Pancreas (tissue), 10 donors: ENCODE measurements around the gene SLU7. TPM values are rescaled to one million over a fixed set of nuclear protein-coding genes. Genes with fewer than 3 reads are reported as not detected.

ENCODE experiments used
- ATAC-seq, 4 donors: fragments of 200-7000 bp; cut with Tn5 transposase; one replicate each; pipeline versions ENCODE4 v1.8.0 to v1.9.1; 2020; ENCODE audit warnings: mild to moderate bottlenecking in 4 of 4, moderate library complexity in 4 of 4
- DNase-seq, 6 donors: peaks; one replicate each; pipeline ENCODE4 v3.0.0-alpha.2; 2020
- FAIRE-seq: peaks from 2 replicates; lab custom pipeline; 2012; peaks lifted over from hg19 to GRCh38; lab: Jason Lieb, UNC
- H3K27ac ChIP-seq, 4 donors: fragments of 200-600 bp; sonication (generic); 1 replicate in 3 of 4; 2 replicates in 1 of 4; pipeline versions ENCODE4 v1.5.0 to v1.8.0; 2020
- H3K27me3 ChIP-seq, 4 donors: fragments of 200-600 bp; one replicate each; pipeline ENCODE4 v1.8.0; 2021
- H3K36me3 ChIP-seq, 3 donors: fragments of 200-600 bp; sonication (generic) in 1 of 3; one replicate each; pipeline versions ENCODE4 v1.5.0 to v1.8.0; 2020 to 2021
- H3K4me1 ChIP-seq, 3 donors: fragments of 200-600 bp; one replicate each; pipeline ENCODE4 v1.8.0; 2021
- H3K4me3 ChIP-seq, 4 donors: fragments of 200-600 bp; sonication (generic) in 2 of 4; one replicate each; pipeline versions ENCODE4 v1.5.0 to v1.8.0; 2020 to 2021
- H3K9me3 ChIP-seq, 4 donors: fragments of 200-600 bp; one replicate each; pipeline ENCODE4 v1.8.0; 2021
- CTCF ChIP-seq, 4 donors: fragments of 200-600 bp; sonication (generic) in 3 of 4; IDR thresholded peaks; one replicate each; pipeline versions ENCODE4 v1.5.0 to v1.8.0; 2021; ENCODE audit warnings: antibody characterized with exemption in 4 of 4
- WGBS, 2 donors: extraction: QIAGEN DNeasy Blood & Tissue Kit; methylation state at CpG; one replicate each; pipeline ENCODE4 v1.1.7; 2013; 5-methylcytosine and 5-hydroxymethylcytosine counted together
- intact Hi-C, 3 donors: fragments of 100-400 bp; cut with DNase I; formaldehyde crosslinking; loops; one replicate each; pipeline versions ENCODE4 v1.11.1 to v1.14.2; 2022
- polyA plus RNA-seq, 2 donors: library from polyadenylated mRNA; stranded (reverse); fragments of 200-250 nt; gene quantifications; one replicate each; pipeline ENCODE4 v1.2.3, GENCODE V29; 2013
- total RNA-seq, 6 donors: library from RNA; stranded (reverse); fragmentation: NEBNext Ultra II Directional in 4 of 6; extraction: Animal tissue kit (Norgen Biotek cat#: 25700) in 4 of 6; gene quantifications; one replicate each; pipeline versions ENCODE4 v1.2.1 to v1.2.4, GENCODE V29; 2021 to 2023
- donor health status: healthy with polysubstance abuse.
- donor health status: DM: no; HTN: no; CAD: no; lungs with moderate emphysema.
- donor health status: DM: no; HTN: no; CAD: no.
- donor health status: control.
- donor health status: control.
- donor health status: Bipolar disorder and iron deficiency.
- donor health status: DM: yes; HTN: yes; CAD: no.
- donor health status: DM: no; HTN: no; CAD: no.
- donor health status: DM: no; HTN: no; CAD: no.
- donor health status: DM: yes; HTN: yes; CAD: no.

SLU7 gene
- total and polyA plus RNA-seq, 8 donors: 12.3 to 24.6 (median 20.6) TPM

DNA sequence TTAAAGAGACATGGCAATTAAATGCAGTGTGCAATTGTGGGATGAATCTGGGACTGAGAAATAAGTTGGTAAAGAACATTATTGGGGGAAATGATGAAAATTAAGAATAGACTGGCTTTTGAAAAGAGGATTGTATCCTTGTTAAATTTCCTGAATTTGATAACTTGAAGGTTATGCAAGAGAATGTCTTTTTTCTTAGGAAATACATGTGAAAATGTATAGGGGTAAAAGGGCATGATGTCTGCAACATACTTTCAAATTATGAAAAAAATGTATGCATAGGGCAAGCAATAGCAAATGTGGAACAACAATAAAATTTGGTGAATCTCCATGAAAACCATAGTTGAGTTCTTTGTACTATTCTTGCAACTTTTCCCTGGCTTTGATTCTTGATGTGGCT is 26.9 kb upstream of the SLU7 start:
- H3K4me3 ChIP-seq: no peak overlapping the region
- H3K27me3 ChIP-seq: no peaks in the 10 kb centered on the region
- FAIRE-seq: no peak
- no peaks in the 10 kb centered on the region for H3K9me3 ChIP-seq
- intact Hi-C loops: no loop called here
- no peak for DNase-seq
- ATAC-seq: no peak
- TF ChIP-seq CTCF (IDR thresholded peaks at IDR 0.05): no peak
- no peak overlapping the region for H3K27ac ChIP-seq
- H3K36me3 ChIP-seq: no peaks in the 10 kb centered on the region
- no peaks in the 10 kb centered on the region for H3K4me1 ChIP-seq

GRCh38 chr5:160445132-160445531 is 26.3 kb upstream of the SLU7 start:
- TF ChIP-seq CTCF (IDR thresholded peaks at IDR 0.05): no peak
- H3K36me3 ChIP-seq: no peaks in the 10 kb centered on the region
- no peaks in the 10 kb centered on the region for H3K27me3 ChIP-seq
- 68 to 83% methylated on average over 1 of the region's 1 CpG for WGBS, 2 donors
- H3K9me3 ChIP-seq: no peaks in the 10 kb centered on the region
- H3K27ac ChIP-seq: no peak overlapping the region
- ATAC-seq (no peak), FAIRE-seq (no peak), DNase-seq (no peak)
- H3K4me1 ChIP-seq: no peaks in the 10 kb centered on the region
- no peak overlapping the region for H3K4me3 ChIP-seq
- intact Hi-C loops: no loop called here

GRCh38 chr5:160444407-160444806 is 25.5 kb upstream of the SLU7 start:
- Histone ChIP-seq H3K9me3 (no peaks in the 10 kb centered on the region), H3K36me3 (no peaks in the 10 kb centered on the region), H3K27me3 (no peaks in the 10 kb centered on the region), H3K4me1 (no peaks in the 10 kb centered on the region), H3K4me3 (no peak overlapping the region), H3K27ac (no peak overlapping the region)
- FAIRE-seq (no peak), ATAC-seq (no peak), DNase-seq (no peak)
- intact Hi-C loops: no loop called here
- TF ChIP-seq CTCF (IDR thresholded peaks at IDR 0.05): no peak
- WGBS, 2 donors: 53 to 71% methylated on average over 1 of the region's 1 CpG

GRCh38 chr5:160442824-160443431 is 24.0 kb upstream of the SLU7 start:
- Histone ChIP-seq H3K27me3 (no peaks in the 10 kb centered on the region), H3K4me3 (no peak overlapping the region), H3K9me3 (no peaks in the 10 kb centered on the region), H3K4me1 (peaks cover 0 to 6% (median 5%) of the 10 kb centered on the region in 3 donors), H3K27ac (no peak overlapping the region), H3K36me3 (no peaks in the 10 kb centered on the region)
- no peak for ATAC-seq
- TF ChIP-seq CTCF (IDR thresholded peaks at IDR 0.05): no peak
- WGBS, 2 donors: 64 to 65% methylated on average over 4 of the region's 4 CpGs
- intact Hi-C loops: no loop called here
- DNase-seq: no peak
- no peak for FAIRE-seq

GRCh38 chr5:160441311-160441781 is 22.5 kb upstream of the SLU7 start:
- DNase-seq: no peak
- Histone ChIP-seq H3K27ac (no peak overlapping the region), H3K36me3 (no peaks in the 10 kb centered on the region), H3K4me1 (peaks cover 0 to 6% (median 5%) of the 10 kb centered on the region in 3 donors), H3K4me3 (no peak overlapping the region), H3K9me3 (no peaks in the 10 kb centered on the region), H3K27me3 (no peaks in the 10 kb centered on the region)
- FAIRE-seq: no peak
- intact Hi-C loops: no loop called here
- no peak for ATAC-seq
- WGBS, 2 donors: 39 to 51% methylated on average over 1 of the region's 1 CpG
- TF ChIP-seq CTCF (IDR thresholded peaks at IDR 0.05): no peak
